Endothelial cell of umbilical vein (primary cell): ENCODE data around the gene CDC42.

Experiments used
- POLR2A ChIP-seq: IDR thresholded peaks from 2 replicates; pipeline ENCODE4 v1.6.1; 2012; ENCODE audit warnings: low read depth, mild to moderate bottlenecking, control low read depth, low read length
- TF ChIP-seq, protein P1 (sequence below): IDR thresholded peaks from 2 replicates; pipeline ENCODE4 v1.6.1; 2011; ENCODE audit not compliant: insufficient read depth, insufficient read length
- TF ChIP-seq, protein P2 (sequence below), 2 donors: IDR thresholded peaks; 1 replicate in 1 of 2; 2 replicates in 1 of 2; pipeline ENCODE4 v1.5.1; 2011; ENCODE audit warnings: low read length in 2 of 2, mild to moderate bottlenecking in 2 of 2, moderate library complexity in 2 of 2, control low read depth in 1 of 2, inconsistent platforms in 1 of 2, low read depth in 1 of 2; ENCODE audit not compliant: insufficient read depth in 1 of 2; ENCODE audit errors: extremely low read depth in 1 of 2

DNA sequence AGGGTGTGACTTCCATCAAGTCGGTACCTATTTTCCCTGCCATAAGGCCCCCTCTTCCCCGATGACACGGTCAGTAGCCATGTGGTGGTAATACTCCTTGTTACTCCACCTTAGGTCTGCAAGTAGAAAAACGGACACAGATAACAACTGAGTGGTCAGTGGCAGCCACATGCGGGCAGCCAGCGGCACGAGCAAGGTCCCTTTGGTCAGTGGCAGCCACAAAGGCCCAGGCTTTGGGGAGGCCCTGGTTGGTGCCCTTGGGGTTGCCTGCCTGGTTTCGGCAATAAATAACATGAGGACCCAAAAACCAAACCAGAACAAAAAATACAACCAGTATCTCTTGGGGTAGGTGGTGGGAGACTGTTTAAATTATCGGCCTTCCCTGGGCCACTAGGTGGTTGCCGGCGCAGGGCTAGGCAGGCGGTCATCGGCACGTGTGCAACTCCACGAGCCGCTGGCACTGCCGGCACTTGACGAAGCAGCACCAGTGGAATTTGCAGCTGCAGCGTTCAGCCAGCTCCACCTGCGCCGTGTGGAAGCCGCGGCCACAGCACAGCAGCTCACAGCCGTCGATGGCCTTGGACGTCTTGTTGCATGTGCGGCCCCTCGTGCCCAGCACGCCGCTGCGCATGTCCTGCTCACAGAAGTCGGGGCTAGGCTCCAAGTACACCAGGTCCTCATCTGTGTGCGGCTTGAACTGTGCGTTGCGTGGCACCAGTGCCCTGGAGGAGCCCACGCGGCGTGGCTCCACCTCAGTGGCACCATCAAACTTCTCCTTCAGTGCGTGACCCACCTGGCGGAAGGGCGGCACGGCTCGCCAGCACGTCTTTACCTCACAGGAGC lies 67.3 kb downstream of the CDC42 start:
- TF ChIP-seq, protein P1, sequence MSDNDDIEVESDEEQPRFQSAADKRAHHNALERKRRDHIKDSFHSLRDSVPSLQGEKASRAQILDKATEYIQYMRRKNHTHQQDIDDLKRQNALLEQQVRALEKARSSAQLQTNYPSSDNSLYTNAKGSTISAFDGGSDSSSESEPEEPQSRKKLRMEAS = no peak
- TF ChIP-seq, protein P2, sequence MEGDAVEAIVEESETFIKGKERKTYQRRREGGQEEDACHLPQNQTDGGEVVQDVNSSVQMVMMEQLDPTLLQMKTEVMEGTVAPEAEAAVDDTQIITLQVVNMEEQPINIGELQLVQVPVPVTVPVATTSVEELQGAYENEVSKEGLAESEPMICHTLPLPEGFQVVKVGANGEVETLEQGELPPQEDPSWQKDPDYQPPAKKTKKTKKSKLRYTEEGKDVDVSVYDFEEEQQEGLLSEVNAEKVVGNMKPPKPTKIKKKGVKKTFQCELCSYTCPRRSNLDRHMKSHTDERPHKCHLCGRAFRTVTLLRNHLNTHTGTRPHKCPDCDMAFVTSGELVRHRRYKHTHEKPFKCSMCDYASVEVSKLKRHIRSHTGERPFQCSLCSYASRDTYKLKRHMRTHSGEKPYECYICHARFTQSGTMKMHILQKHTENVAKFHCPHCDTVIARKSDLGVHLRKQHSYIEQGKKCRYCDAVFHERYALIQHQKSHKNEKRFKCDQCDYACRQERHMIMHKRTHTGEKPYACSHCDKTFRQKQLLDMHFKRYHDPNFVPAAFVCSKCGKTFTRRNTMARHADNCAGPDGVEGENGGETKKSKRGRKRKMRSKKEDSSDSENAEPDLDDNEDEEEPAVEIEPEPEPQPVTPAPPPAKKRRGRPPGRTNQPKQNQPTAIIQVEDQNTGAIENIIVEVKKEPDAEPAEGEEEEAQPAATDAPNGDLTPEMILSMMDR (IDR thresholded peaks at IDR 0.05; ENCODE audit: extremely low read depth in 1 of 2, insufficient read depth in 1 of 2, low read depth in 1 of 2, low read length in 2 of 2) = no peak
- no peak for TF ChIP-seq POLR2A
